Progenitor cell of endocrine pancreas (in vitro differentiated cells): ENCODE data around the gene AWAT2. TPM values are rescaled to one million over a fixed set of nuclear protein-coding genes. Genes with fewer than 3 reads are reported as not detected.

Source experiments
- DNase-seq: peaks from one replicate; pipeline ENCODE4 v3.0.0; 2021; ENCODE audit warnings: low spot score; ENCODE audit not compliant: unreplicated experiment
- H3K27ac Mint-ChIP-seq: 2 replicates; pipeline ENCODE4 v1.8.0; 2021; ENCODE audit warnings: mild to moderate bottlenecking, moderate library complexity, mixed read lengths
- H3K27me3 Mint-ChIP-seq: 2 replicates; pipeline ENCODE4 v1.8.0; 2021; ENCODE audit warnings: mixed read lengths
- H3K36me3 Mint-ChIP-seq: 2 replicates; pipeline ENCODE4 v1.8.0; 2022; ENCODE audit warnings: mixed read lengths; ENCODE audit not compliant: insufficient read depth
- H3K4me1 Mint-ChIP-seq: 2 replicates; pipeline ENCODE4 v1.8.0; 2021; ENCODE audit warnings: low read depth, mixed read lengths
- H3K4me3 Mint-ChIP-seq: 2 replicates; pipeline ENCODE4 v1.8.0; 2021; ENCODE audit warnings: low read depth, mild to moderate bottlenecking, moderate library complexity, mixed read lengths
- H3K9me3 Mint-ChIP-seq: 2 replicates; pipeline ENCODE4 v1.8.0; 2021; ENCODE audit warnings: low read depth, mixed read lengths
- total RNA-seq: library from RNA; stranded (reverse); gene quantifications from 2 replicates; pipeline ENCODE4 v1.2.1, GENCODE V29; 2021
- TF ChIP-seq, protein P1 (sequence below): fragments of 200-600 bp; sonication (generic); IDR thresholded peaks from one replicate; pipeline ENCODE4 v1.5.0; 2021; ENCODE audit warnings: antibody characterized with exemption, mild to moderate bottlenecking; ENCODE audit not compliant: unreplicated experiment

Gene AWAT2
- total RNA-seq, 1 donor from 2014 or later, result not detected

DNA sequence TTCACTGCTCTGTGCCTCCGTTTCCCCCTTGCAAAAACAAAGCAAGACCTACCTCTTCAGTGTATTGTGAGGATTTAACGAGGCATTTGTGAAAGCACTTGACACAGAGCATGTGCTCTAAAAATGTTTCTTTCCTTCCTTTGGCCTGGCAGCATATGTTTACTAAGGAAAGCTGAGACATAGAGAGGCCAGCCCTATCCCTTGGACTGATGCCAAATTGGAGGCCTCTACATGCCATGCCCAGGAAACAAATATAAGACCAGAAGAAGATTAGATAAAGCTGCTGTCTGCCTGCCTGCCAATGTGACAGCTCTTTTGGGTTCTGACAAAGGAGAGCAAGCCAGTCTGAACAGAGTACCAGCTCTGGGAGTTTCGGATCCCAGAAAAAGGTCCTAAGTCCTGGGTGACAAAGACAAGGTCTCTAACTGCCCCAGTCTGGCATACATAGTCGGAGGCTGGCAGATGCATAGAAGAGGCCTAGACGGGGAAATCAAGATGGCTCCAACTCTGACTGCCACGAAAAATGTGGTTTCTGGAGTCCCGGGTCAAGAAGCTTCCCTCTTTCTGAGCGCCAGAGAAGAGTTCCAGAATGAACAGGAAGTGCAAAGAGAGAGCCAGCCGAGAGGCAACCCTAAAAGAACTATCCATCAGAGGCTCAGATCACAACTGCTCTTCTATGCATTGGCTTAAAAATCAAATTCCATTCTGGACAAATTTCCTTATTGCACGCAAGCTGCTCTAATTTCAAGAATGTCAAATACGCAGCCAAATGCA, 38.3 kb upstream of the AWAT2 start:
- DNase-seq, result no peak
- Mint-ChIP-seq H3K4me3 (no peak overlapping the region), H3K4me1 (no peaks in the 10 kb centered on the region), H3K36me3 (no peaks in the 10 kb centered on the region), H3K27me3 (peaks cover 3% of the 10 kb centered on the region), H3K9me3 (peaks cover 9% of the 10 kb centered on the region), H3K27ac (no peak overlapping the region)
- TF ChIP-seq, protein P1, sequence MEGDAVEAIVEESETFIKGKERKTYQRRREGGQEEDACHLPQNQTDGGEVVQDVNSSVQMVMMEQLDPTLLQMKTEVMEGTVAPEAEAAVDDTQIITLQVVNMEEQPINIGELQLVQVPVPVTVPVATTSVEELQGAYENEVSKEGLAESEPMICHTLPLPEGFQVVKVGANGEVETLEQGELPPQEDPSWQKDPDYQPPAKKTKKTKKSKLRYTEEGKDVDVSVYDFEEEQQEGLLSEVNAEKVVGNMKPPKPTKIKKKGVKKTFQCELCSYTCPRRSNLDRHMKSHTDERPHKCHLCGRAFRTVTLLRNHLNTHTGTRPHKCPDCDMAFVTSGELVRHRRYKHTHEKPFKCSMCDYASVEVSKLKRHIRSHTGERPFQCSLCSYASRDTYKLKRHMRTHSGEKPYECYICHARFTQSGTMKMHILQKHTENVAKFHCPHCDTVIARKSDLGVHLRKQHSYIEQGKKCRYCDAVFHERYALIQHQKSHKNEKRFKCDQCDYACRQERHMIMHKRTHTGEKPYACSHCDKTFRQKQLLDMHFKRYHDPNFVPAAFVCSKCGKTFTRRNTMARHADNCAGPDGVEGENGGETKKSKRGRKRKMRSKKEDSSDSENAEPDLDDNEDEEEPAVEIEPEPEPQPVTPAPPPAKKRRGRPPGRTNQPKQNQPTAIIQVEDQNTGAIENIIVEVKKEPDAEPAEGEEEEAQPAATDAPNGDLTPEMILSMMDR, result no peak

DNA sequence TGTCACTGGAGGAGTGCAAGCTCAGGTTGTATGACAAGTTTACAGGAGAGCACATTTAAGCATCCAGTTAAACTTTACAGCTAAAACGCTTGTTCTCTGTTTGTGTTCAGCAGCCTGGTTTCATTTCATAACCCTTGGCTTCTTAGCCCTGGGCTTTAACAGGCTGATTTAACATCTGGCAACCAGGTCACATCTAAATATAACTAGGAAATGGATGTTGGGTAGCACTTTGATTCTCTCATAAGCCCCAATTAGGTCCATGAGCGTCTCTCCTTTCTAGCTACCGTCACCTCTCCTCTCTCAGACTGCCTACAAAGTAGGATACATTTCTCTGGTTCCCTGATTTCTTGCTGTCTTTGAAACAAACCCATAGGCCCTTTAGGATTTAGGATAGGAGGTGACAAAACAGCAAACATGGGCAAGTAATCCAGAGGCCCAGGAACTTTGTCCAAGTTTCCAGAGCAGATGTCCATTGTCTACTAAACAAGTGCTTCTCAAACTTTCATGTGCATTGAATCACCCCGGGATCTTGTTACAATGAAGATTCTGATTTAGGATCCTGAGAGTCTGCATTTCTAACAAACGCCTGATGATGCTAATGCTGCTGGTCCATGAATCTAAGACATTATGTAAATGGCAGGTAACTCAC, 35.0 kb upstream of the AWAT2 start:
- TF ChIP-seq, protein P1, result no peak
- no peaks in the 10 kb centered on the region for H3K36me3 Mint-ChIP-seq
- no peaks in the 10 kb centered on the region for H3K4me1 Mint-ChIP-seq
- H3K27ac Mint-ChIP-seq, result no peak overlapping the region
- H3K4me3 Mint-ChIP-seq, result no peak overlapping the region
- H3K27me3 Mint-ChIP-seq, result peaks cover 3% of the 10 kb centered on the region
- no peak for DNase-seq
- H3K9me3 Mint-ChIP-seq, result peaks cover 9% of the 10 kb centered on the region

DNA sequence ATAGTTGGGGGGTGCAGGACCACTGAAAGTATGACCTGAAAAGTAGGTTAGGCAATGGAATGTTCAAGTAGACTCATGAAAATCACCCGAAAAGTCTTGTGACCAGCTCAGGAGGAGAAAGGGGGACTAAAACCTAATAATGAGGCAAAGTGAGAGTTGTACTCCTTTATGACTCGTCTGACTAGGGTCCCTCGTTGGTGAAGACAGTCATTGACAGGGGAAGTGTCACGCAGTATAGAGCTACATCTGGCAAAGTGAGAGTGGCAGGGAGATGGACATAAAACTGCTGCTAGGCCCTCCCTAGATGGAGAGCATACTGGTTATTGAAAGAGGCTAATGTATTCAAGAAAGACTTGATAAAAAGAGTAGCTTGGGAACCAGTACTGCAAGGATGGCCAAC, 33.0 kb upstream of the AWAT2 start:
- no peak overlapping the region for H3K4me3 Mint-ChIP-seq
- no peaks in the 10 kb centered on the region for H3K27me3 Mint-ChIP-seq
- peaks cover 10% of the 10 kb centered on the region for H3K9me3 Mint-ChIP-seq
- DNase-seq, result no peak
- TF ChIP-seq, protein P1, result no peak
- no peaks in the 10 kb centered on the region for H3K36me3 Mint-ChIP-seq
- H3K27ac Mint-ChIP-seq, result no peak overlapping the region
- no peaks in the 10 kb centered on the region for H3K4me1 Mint-ChIP-seq

DNA sequence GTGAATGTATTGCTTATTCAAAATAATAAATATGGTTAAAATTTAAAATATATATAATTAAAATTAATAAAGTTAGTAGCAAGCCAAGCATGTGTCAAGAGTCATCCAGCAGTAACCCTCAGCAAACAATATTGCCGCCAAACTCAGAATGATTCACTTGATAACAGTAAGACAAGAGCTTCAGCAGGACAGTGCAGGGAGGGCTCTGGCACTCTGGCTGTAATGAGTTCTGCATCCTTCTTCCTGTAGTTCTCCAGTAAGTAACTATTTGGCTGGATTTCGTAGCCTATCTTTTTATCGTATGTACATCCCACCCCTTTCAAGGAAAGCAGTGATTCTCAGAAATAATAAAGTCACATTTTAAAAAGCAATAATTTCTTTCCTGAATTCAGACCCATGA, 30.1 kb upstream of the AWAT2 start:
- TF ChIP-seq, protein P1, result no peak
- DNase-seq, result no peak
- H3K4me3 Mint-ChIP-seq, result no peak overlapping the region
- H3K27ac Mint-ChIP-seq, result no peak overlapping the region
- H3K27me3 Mint-ChIP-seq, result no peaks in the 10 kb centered on the region
- H3K36me3 Mint-ChIP-seq, result no peaks in the 10 kb centered on the region
- no peaks in the 10 kb centered on the region for H3K4me1 Mint-ChIP-seq
- H3K9me3 Mint-ChIP-seq, result peaks cover 21% of the 10 kb centered on the region

DNA sequence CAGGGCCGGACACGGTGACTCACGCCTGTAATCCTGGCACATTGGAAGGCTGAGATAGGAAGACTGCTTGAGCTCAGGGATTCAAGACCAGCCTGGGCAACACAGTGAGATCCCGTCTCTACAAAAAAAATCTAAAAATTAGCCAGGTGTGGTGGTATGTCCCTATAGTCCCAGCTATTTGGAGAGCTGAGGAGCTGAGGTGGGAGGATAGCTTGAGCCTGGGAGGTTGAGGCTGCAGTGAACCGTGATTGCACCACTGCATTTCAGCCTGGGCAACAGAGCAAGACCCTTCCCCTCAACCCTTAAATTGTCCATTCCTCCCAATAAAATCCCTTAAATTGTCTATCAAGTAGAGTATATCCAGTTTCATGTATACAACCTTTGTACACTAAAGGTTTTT, 29.6 kb upstream of the AWAT2 start:
- no peak for DNase-seq
- H3K9me3 Mint-ChIP-seq, result peaks cover 21% of the 10 kb centered on the region
- H3K27ac Mint-ChIP-seq, result no peak overlapping the region
- no peaks in the 10 kb centered on the region for H3K27me3 Mint-ChIP-seq
- TF ChIP-seq, protein P1, result no peak
- no peaks in the 10 kb centered on the region for H3K4me1 Mint-ChIP-seq
- H3K36me3 Mint-ChIP-seq, result no peaks in the 10 kb centered on the region
- H3K4me3 Mint-ChIP-seq, result no peak overlapping the region
